K562 (cell line): Measurements from ENCODE around the gene TRIP12. TPM values are rescaled to one million over a fixed set of nuclear protein-coding genes. Genes with fewer than 3 reads are reported as not detected.

ENCODE experiments used
- BACH1 ChIP-seq: fragments of 200-800 bp; sonication (Bioruptor generic); IDR thresholded peaks from 2 replicates; pipeline ENCODE4 v1.6.1; 2016; ENCODE audit warnings: missing genetic modification characterization, missing compliant biosample characterization
- BRD4 ChIP-seq: fragments of 200-600 bp; sonication (generic); IDR thresholded peaks from 2 replicates; pipeline ENCODE4 v1.6.1; 2017; ENCODE audit warnings: inconsistent platforms
- C11orf30 ChIP-seq: fragments of 450-650 bp; IDR thresholded peaks from 2 replicates; pipeline ENCODE4 v1.6.1; 2016; ENCODE audit warnings: low read depth, mild to moderate bottlenecking
- ELF1 ChIP-seq: fragments of 200-800 bp; sonication (Bioruptor generic); IDR thresholded peaks from 2 replicates; pipeline ENCODE4 v1.6.1; 2016; ENCODE audit warnings: missing genetic modification characterization, missing compliant biosample characterization
- FIP1L1 ChIP-seq: fragments of 200-400 bp; formaldehyde crosslinking; IDR thresholded peaks from 2 replicates; pipeline ENCODE4 v1.6.1; 2018; ENCODE audit warnings: mild to moderate bottlenecking, low read depth, low read length; ENCODE audit not compliant: poor library complexity, severe bottlenecking
- GTF2A2 ChIP-seq: IDR thresholded peaks from 2 replicates; pipeline ENCODE4 v1.6.1; 2016; ENCODE audit warnings: mild to moderate bottlenecking, missing genetic modification characterization, missing compliant biosample characterization
- HCFC1 ChIP-seq: IDR thresholded peaks from 2 replicates; pipeline ENCODE4 v1.6.1; 2012; ENCODE audit warnings: low read depth, low read length, improper control_type of control experiment
- HDAC1 ChIP-seq, 2 experiments: fragments of 450-650 bp; IDR thresholded peaks; 2 replicates each; pipeline ENCODE4 v1.6.1; 2016 to 2017; ENCODE audit warnings: inconsistent platforms in 1 of 2, mild to moderate bottlenecking in 1 of 2, moderate library complexity in 1 of 2
- HNRNPH1 ChIP-seq: fragments of 200-400 bp; formaldehyde crosslinking; optimal IDR thresholded peaks from 2 replicates; pipeline ENCODE3; 2017; ENCODE audit warnings: low read depth, mild to moderate bottlenecking, low read length, moderate library complexity
- HNRNPK ChIP-seq: fragments of 200-400 bp; formaldehyde crosslinking; IDR thresholded peaks from one replicate; pipeline ENCODE4 v1.6.1; 2018; ENCODE audit warnings: mild to moderate bottlenecking, low read depth, low read length; ENCODE audit not compliant: poor library complexity, severe bottlenecking
- HOXB6 ChIP-seq: fragments of 250-450 bp; sonication (Bioruptor Pico); IDR thresholded peaks from 2 replicates; pipeline ENCODE4 v1.5.1; 2022; ENCODE audit warnings: mild to moderate bottlenecking, borderline replicate concordance
- KDM4B ChIP-seq, 2 experiments: fragments of 450-650 bp in 1 of 2; sonication (generic) in 1 of 2; IDR thresholded peaks; 2 replicates each; pipeline ENCODE4 v1.6.1; 2016 to 2017; ENCODE audit warnings: borderline replicate concordance in 2 of 2, antibody characterized with exemption in 1 of 2, low read depth in 1 of 2, mild to moderate bottlenecking in 1 of 2
- LCOR ChIP-seq: sonication (generic); formaldehyde crosslinking; IDR thresholded peaks from 2 replicates; pipeline ENCODE4 v1.8.0; 2022; ENCODE audit warnings: mild to moderate bottlenecking, missing genetic modification reagents
- MED1 ChIP-seq: sonication (generic); formaldehyde crosslinking; IDR thresholded peaks from 2 replicates; pipeline ENCODE4 v1.8.1; 2023; ENCODE audit warnings: missing genetic modification reagents, borderline replicate concordance
- MYC ChIP-seq, 2 experiments: fragments of 250-450 bp in 1 of 2; sonication (Bioruptor Pico) in 1 of 2; IDR thresholded peaks; 2 replicates each; pipeline versions ENCODE4 v1.5.1 to v1.6.1; 2012 to 2021; ENCODE audit warnings: low read depth in 2 of 2, borderline replicate concordance in 1 of 2, improper control_type of control experiment in 1 of 2, low read length in 1 of 2, mild to moderate bottlenecking in 1 of 2, moderate library complexity in 1 of 2
- NR2C1 ChIP-seq, 2 experiments: fragments of 450-650 bp; IDR thresholded peaks; 2 replicates each; pipeline ENCODE4 v1.6.1; 2017; ENCODE audit warnings: mild to moderate bottlenecking in 2 of 2, antibody characterized with exemption in 1 of 2, inconsistent platforms in 1 of 2, missing compliant biosample characterization in 1 of 2, missing genetic modification characterization in 1 of 2
- PCBP1 ChIP-seq: fragments of 200-400 bp; formaldehyde crosslinking; IDR thresholded peaks from 2 replicates; pipeline ENCODE4 v1.6.1; 2018; ENCODE audit warnings: mild to moderate bottlenecking, low read depth, low read length; ENCODE audit not compliant: poor library complexity, severe bottlenecking
- PHF20 ChIP-seq: fragments of 450-650 bp; IDR thresholded peaks from 2 replicates; pipeline ENCODE4 v1.6.1; 2018; ENCODE audit not compliant: partially characterized antibody
- SLC30A9 ChIP-seq: fragments of 250-450 bp; sonication (Bioruptor Pico); IDR thresholded peaks from 2 replicates; pipeline ENCODE4 v1.8.0; 2022; ENCODE audit warnings: mild to moderate bottlenecking, moderate library complexity
- ZNF57 ChIP-seq: fragments of 450-650 bp; formaldehyde crosslinking; IDR thresholded peaks from 2 replicates; pipeline ENCODE4 v1.4.0; 2020; ENCODE audit warnings: mild to moderate bottlenecking, moderate library complexity
- ZNF707 ChIP-seq: fragments of 250-450 bp; sonication (Bioruptor Pico); conservative IDR thresholded peaks from 2 replicates; pipeline ENCODE4 v1.8.0; 2022; ENCODE audit warnings: inconsistent platforms, mild to moderate bottlenecking, moderate library complexity
- polyA plus RNA-seq, 8 experiments: library from polyadenylated mRNA; depleted of rRNA in 4 of 8; stranded (reverse) in 5 of 8; unstranded in 3 of 8; fragments of >200 nt; fragmentation: Nextera tagmentation in 2 of 8; fragmentation: Illumina TruSeq in 1 of 8; extraction: Ambion mirVana in 2 of 8; extraction: Trizol in 1 of 8; gene quantifications; 2 replicates each; pipeline versions ENCODE4 v1.2.1 to v1.2.3, GENCODE V29; 2011 to 2014; ENCODE audit warnings: inconsistent platforms in 1 of 8, missing spikeins in 1 of 8
- total RNA-seq, 7 experiments: library from RNA; depleted of rRNA in 6 of 7; stranded (reverse); fragments of >200 nt in 6 of 7; fragmentation: Illumina TruSeq in 2 of 7; extraction: Trizol in 2 of 7; gene quantifications; 2 replicates each; pipeline versions ENCODE4 v1.2.1 to v1.2.3, GENCODE V29; 2011 to 2021; ENCODE audit warnings: low replicate concordance in 1 of 7
- TF ChIP-seq, protein P1 (sequence below): fragments of 250-450 bp; sonication (Bioruptor Pico); IDR thresholded peaks from 2 replicates; pipeline ENCODE4 v1.8.0; 2021; ENCODE audit warnings: borderline replicate concordance, mild to moderate bottlenecking, moderate library complexity; ENCODE audit not compliant: poor library complexity, severe bottlenecking

TRIP12 gene
- total and polyA plus RNA-seq, 9 of the 15 experiments (the other 6 are each of a cell fraction or from before 2014, with no cell fraction given), result 15.2 to 131 (median 80.1) TPM

DNA sequence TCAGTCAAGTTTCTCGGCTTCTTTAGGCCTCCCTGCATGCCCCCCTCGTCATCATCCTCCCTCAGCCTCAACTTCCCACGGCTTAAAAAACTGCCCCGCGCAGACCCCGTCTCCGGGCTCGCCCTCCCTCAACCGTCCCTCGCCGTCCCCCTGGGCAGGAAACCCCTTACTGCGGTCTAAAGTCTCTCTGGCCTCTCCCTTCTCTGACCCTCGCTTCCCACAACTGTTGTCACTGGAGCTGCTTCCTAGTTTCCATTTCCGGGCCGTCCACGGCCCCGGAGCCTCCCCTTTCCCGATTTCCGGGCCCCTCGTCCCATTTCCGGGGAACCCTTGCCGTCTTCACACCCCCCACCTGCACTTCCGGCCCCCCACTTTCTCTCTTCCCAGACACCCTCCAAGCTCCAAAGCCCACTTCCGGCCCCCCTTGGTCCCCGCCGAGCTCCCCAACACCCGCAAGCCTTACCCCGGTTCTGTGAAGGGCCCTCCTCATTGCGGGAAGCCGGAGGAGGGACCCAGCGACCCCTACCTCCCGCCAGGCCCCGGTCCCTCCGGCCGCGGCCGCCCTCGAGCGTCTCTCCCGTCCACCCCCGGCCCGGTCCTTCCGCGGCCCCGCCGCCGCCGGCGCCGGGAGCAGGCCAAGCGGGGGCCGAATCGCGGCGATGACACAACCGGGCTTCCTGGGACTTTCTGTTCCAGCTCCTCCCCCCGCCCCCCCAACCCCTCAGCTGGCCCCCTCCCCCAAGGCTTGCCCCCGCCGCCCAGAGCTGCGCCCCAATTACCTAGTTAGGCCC is 513 bp downstream of the TRIP12 start (continued):
- TF ChIP-seq MED1, result no peak
- TF ChIP-seq HDAC1 (IDR thresholded peaks at IDR 0.05), result peak in 1 of 2 experiments; percentile 69; a peak in 2 of 4 replicates
- no peak for TF ChIP-seq ZNF707 (CRISPR knock-in tag)
- TF ChIP-seq BACH1, result no peak
- TF ChIP-seq NR2C1 (IDR thresholded peaks at IDR 0.05), result peak; percentile 51
- TF ChIP-seq NR2C1 (tag; IDR thresholded peaks at IDR 0.05), result peak; percentile 51; the same call in 1 of the 2 replicates
- TF ChIP-seq PHF20, result peak; percentile 57
- no peak for TF ChIP-seq BRD4
- peak; percentile 42; the same call in 1 of the 2 replicates for TF ChIP-seq C11orf30
- peak; percentile 46; the same call in 1 of the 2 replicates for TF ChIP-seq MYC (IDR thresholded peaks at IDR 0.05; ENCODE audit: low read depth, low read length)
- TF ChIP-seq MYC (CRISPR knock-in tag; IDR thresholded peaks at IDR 0.05; ENCODE audit: borderline replicate concordance, low read depth), result no peak
- no peak for TF ChIP-seq ZNF57 (CRISPR knock-in tag)
- TF ChIP-seq ELF1, result peak; percentile 76
- no peak for TF ChIP-seq HNRNPH1
- TF ChIP-seq HNRNPK, result peak; percentile 48
- TF ChIP-seq FIP1L1, result peak; percentile 3
- no peak for TF ChIP-seq LCOR (CRISPR knock-in tag)
- TF ChIP-seq HOXB6 (CRISPR knock-in tag), result no peak
- peak; percentile 53; the same call in 1 of the 2 replicates for TF ChIP-seq HCFC1
- peak in 1 of 2 experiments; percentile 84; a peak in 1 of 4 replicates for TF ChIP-seq KDM4B (IDR thresholded peaks at IDR 0.05; ENCODE audit: borderline replicate concordance in 2 of 2, low read depth in 1 of 2)
- TF ChIP-seq PCBP1, result peak; percentile 14
- TF ChIP-seq, protein P1, sequence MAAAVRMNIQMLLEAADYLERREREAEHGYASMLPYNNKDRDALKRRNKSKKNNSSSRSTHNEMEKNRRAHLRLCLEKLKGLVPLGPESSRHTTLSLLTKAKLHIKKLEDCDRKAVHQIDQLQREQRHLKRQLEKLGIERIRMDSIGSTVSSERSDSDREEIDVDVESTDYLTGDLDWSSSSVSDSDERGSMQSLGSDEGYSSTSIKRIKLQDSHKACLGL (CRISPR knock-in tag), result no peak
- TF ChIP-seq SLC30A9 (CRISPR knock-in tag), result no peak
- TF ChIP-seq GTF2A2 (tag), result no peak
